ENCODE results near the gene PKN1. TPM values are rescaled to one million over a fixed set of nuclear protein-coding genes. Genes with fewer than 3 reads are reported as not detected.

PKN1 gene
- total RNA-seq, 1 experiment from 2014 or later: 170 TPM

DNA sequence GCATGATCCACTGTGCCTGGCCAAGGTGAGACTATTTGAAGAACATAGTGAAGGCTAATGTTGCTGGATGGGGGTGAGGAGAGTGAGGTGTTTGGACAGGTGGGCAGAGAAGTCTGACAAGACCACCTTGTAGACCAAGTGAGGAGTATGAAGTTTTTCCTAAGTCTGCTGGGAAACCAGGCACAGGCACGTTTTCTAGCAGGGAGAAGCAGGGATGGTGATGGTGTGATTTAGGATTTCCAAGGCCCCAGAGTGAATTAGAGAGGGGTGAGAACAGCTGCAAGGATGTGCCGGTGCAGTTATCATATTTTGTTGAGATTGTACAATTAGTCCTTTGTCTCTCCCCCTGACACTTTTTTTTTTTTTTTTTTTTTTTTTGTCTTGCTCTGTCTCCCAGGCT, 5.6 kb upstream of the PKN1 start:
- CTCF ChIA-PET: interaction anchor here (0.7 to 1.9 kb wide), 4 partner anchors 21 to 291 kb away, joined by 3 to 7 read pairs (median 3); partner anchors contain the start of gene ASF1B
- no peak for DNase-seq (ENCODE audit: low spot score)
- no peak for ATAC-seq
- no peak for TF ChIP-seq JUN (CRISPR knock-in tag; IDR thresholded peaks at IDR 0.05)
- no peak for TF ChIP-seq CREB1 (CRISPR knock-in tag; IDR thresholded peaks at IDR 0.05)
- TF ChIP-seq FOXJ3 (CRISPR knock-in tag; IDR thresholded peaks at IDR 0.05; ENCODE audit: borderline replicate concordance): no peak
- peaks cover 30% of the 10 kb centered on the region for H3K27me3 Mint-ChIP-seq (ENCODE audit: low read depth)
- H3K4me3 Mint-ChIP-seq: no peak overlapping the region
- no peak overlapping the region for H3K27ac Mint-ChIP-seq
- no peaks in the 10 kb centered on the region for H3K36me3 Mint-ChIP-seq
- no peaks in the 10 kb centered on the region for H3K9me3 Mint-ChIP-seq
- peaks cover 11% of the 10 kb centered on the region for H3K4me1 Mint-ChIP-seq
- POLR2A ChIA-PET: no interaction called here

DNA sequence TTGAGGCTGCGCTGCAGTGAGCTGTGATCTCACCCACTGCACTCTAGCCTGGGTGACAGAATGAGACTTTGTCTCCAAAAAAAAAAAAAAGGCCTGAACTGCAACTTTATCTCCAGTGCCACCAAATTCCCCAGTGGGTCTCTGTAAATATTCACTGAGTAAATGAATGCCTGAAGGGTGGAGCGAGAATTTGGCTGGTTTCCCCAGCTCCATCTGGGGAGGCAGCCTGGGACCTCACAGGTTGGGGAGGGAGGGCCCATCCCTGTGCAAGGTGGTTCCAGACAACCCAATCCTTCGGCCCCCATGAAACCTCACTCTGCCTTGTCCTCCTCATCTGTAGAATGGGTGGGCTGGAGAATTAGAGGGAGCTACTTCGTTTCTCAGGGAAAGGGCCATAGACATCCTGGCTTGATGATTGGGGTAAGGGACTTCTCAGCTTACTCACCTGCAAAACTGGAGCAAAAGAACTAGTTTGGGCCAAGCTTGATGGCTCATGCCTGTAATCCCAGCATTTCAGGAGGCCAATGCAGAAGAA, 4.2 kb upstream of the PKN1 start:
- CTCF ChIA-PET: interaction anchor here (0.6 to 5.3 kb wide), 9 partner anchors 23 to 1720 kb away, joined by 3 to 53 read pairs (median 5); partner anchors contain the start of genes ASF1B and PTGER1
- Mint-ChIP-seq H3K27ac (no peak overlapping the region), H3K4me1 (peaks cover 8% of the 10 kb centered on the region), H3K9me3 (no peaks in the 10 kb centered on the region), H3K4me3 (no peak overlapping the region), H3K27me3 (ENCODE audit: low read depth) (peaks cover 32% of the 10 kb centered on the region), H3K36me3 (no peaks in the 10 kb centered on the region)
- TF ChIP-seq TEAD1 (CRISPR knock-in tag; IDR thresholded peaks at IDR 0.05) (no peak), NFYB (CRISPR knock-in tag; conservative IDR thresholded peaks at IDR 0.05; ENCODE audit: low read depth) (no peak), EMX1 (CRISPR knock-in tag; IDR thresholded peaks at IDR 0.05) (no peak), GTF2I (CRISPR knock-in tag; conservative IDR thresholded peaks at IDR 0.05) (no peak), TEAD4 (CRISPR knock-in tag; IDR thresholded peaks at IDR 0.05) (no peak), ZNF396 (CRISPR knock-in tag; IDR thresholded peaks at IDR 0.05; ENCODE audit: borderline replicate concordance) (no peak), FOXP1 (CRISPR knock-in tag; IDR thresholded peaks at IDR 0.05; ENCODE audit: borderline replicate concordance) (no peak), ZNF121 (CRISPR knock-in tag; IDR thresholded peaks at IDR 0.05) (no peak), ZNF219 (CRISPR knock-in tag; IDR thresholded peaks at IDR 0.05; ENCODE audit: borderline replicate concordance) (no peak), ELF4 (CRISPR knock-in tag; IDR thresholded peaks at IDR 0.05; ENCODE audit: low read depth) (no peak), ZNF671 (CRISPR knock-in tag; IDR thresholded peaks at IDR 0.05) (no peak), KAT7 (CRISPR knock-in tag; IDR thresholded peaks at IDR 0.05; ENCODE audit: borderline replicate concordance) (no peak)
- TF ChIP-seq, protein P1, sequence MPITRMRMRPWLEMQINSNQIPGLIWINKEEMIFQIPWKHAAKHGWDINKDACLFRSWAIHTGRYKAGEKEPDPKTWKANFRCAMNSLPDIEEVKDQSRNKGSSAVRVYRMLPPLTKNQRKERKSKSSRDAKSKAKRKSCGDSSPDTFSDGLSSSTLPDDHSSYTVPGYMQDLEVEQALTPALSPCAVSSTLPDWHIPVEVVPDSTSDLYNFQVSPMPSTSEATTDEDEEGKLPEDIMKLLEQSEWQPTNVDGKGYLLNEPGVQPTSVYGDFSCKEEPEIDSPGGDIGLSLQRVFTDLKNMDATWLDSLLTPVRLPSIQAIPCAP (CRISPR knock-in tag; IDR thresholded peaks at IDR 0.05): no peak
- TF ChIP-seq, protein P2, sequence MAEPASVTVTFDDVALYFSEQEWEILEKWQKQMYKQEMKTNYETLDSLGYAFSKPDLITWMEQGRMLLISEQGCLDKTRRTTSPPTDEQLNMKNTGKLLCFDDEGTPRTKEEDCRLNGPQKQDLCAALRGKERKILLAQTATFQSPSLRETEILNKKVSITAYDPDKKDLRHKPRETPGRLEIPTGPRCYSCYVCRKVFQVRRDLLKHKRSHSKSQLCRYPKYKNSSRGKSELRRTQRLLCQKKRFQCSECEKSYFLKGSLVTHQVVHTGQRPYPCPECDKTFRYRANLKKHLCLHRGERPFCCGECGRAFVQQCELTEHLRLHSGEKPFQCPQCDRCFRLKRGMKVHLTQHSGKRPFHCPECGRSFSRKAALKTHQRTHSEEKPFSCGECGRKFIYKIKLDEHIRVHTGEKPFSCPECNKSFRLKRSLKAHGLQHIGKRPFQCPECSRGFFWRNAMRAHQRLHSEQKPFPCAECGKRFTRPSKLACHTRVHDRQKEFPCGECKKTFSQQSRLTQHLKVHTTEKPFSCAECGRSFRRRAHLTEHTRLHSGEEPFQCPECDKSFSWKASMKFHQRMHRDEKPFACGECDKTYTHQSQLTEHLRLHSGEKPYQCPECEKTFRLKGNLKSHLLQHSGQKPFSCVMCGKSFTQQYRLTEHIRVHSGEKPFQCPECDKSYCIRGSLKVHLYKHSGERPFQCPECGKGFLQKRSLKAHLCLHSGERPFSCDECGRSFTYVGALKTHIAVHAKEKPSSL (CRISPR knock-in tag; conservative IDR thresholded peaks at IDR 0.05): no peak
- POLR2A ChIA-PET: interaction anchor here (0.6 to 0.7 kb wide), 2 partner anchors 51 to 993 kb away, joined by 3 to 8 read pairs; no protein-coding TSS in a partner anchor
- DNase-seq (ENCODE audit: low spot score) (no peak), ATAC-seq (no peak)

DNA sequence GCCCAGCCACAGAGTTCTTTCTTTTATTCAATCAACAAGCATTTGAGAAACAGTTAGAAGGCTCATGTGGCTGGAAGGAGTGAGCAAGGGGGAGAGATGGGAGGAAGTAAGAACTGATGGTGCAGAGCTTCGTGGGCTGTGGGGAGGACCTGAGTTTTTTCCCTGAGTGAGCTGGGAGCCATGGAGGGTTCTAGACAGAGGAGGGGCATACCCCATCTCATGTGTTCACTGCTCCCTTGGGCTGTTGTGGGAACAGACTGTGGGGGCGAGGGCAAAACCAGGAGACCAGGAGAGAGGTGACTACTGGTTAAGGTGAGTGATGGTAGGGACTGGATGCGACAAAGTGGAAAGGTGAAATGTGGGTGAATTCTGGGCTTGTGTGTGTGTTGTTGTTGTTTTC, 2.4 kb upstream of the PKN1 start:
- Mint-ChIP-seq H3K9me3 (no peaks in the 10 kb centered on the region), H3K36me3 (no peaks in the 10 kb centered on the region), H3K27ac (no peak overlapping the region), H3K4me1 (peaks cover 9% of the 10 kb centered on the region), H3K27me3 (ENCODE audit: low read depth) (peaks cover 32% of the 10 kb centered on the region), H3K4me3 (no peak overlapping the region)
- TF ChIP-seq ZNF671 (CRISPR knock-in tag; IDR thresholded peaks at IDR 0.05) (no peak), GTF2I (CRISPR knock-in tag; conservative IDR thresholded peaks at IDR 0.05) (0 out of 2 replicates have a peak, but pooled peaks have one; percentile 15)
- ATAC-seq (no peak), DNase-seq (ENCODE audit: low spot score) (no peak)
- CTCF ChIA-PET: interaction anchor here (0.7 to 5.3 kb wide), 8 partner anchors 11 to 143 kb away, joined by 3 to 53 read pairs (median 12); no protein-coding TSS in a partner anchor
- POLR2A ChIA-PET: interaction anchor here (1.0 kb wide), 1 partner anchor 25 kb away, joined by 3 read pairs; no protein-coding TSS in a partner anchor

All from WTC11 (cell line).